GM12801 (cell line): ENCODE results near the gene UFSP1.

ENCODE experiments used
- TF ChIP-seq, protein P1 (sequence below): IDR thresholded peaks from one replicate; pipeline ENCODE4 v1.5.1; 2011; ENCODE audit warnings: control low read depth; ENCODE audit not compliant: insufficient read length; ENCODE audit errors: extremely low read depth

Gene UFSP1

DNA sequence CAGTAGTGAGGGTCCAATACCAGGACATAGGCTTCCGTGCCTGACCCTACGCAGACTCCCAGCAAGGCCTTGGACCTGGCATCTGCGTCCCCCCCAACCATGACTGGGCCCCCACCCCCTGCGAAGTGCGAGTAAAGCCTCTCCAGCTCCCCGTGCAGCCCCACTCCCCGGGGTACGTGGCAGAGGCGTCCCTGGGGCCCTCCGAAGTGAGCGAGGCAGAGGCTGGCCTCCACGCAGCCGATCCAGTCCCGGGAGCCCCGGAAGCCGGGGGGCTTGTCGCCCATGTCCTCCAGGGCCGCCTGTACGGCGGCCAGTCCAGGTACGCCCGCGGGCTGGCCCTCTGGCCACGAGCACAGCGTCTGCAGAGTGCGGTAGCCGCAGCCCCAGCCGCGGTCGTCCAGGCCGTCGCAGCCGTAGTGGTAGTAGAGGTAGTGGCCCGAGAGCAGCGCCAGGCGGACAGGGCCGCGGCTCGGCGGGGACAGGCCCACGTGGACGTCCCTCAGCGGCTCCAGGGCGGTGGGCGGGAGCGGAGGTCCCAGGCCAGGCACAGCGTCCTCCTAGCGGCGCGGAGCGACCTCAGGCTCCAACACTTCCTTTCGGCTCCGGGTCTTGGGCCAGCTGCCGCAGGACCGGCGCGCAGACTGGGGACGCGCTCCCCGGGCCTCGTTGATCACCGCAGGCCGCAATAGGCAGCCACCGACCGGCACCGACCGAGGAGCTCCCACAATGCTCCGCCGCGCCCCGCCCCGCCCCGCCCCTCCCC, at the start of gene UFSP1:
TSS of gene UFSP1 (minus strand) at position 728 of the 763 bp plus-strand sequence. CDS start at position 284, 444 bp downstream.
- TF ChIP-seq, protein P1, sequence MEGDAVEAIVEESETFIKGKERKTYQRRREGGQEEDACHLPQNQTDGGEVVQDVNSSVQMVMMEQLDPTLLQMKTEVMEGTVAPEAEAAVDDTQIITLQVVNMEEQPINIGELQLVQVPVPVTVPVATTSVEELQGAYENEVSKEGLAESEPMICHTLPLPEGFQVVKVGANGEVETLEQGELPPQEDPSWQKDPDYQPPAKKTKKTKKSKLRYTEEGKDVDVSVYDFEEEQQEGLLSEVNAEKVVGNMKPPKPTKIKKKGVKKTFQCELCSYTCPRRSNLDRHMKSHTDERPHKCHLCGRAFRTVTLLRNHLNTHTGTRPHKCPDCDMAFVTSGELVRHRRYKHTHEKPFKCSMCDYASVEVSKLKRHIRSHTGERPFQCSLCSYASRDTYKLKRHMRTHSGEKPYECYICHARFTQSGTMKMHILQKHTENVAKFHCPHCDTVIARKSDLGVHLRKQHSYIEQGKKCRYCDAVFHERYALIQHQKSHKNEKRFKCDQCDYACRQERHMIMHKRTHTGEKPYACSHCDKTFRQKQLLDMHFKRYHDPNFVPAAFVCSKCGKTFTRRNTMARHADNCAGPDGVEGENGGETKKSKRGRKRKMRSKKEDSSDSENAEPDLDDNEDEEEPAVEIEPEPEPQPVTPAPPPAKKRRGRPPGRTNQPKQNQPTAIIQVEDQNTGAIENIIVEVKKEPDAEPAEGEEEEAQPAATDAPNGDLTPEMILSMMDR = no peak

DNA sequence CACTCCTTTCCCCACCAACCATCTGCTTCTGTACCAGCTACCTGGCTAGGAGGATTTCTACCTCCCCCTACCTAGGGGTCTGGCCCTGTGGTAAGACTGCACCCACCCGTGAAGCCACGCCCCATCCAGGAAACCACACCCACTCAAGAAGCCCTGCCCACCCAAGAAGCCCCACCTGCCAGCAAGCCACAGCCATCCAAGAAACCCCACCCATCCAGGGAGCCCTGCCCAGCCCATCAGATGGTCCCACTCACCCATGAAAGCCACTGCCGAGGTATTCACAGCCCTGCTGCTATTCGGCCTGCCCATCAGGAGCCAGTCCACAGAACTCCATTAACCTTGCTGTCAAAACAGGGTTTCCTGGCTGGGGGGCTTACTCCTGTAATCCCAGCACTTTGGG, 44.2 kb upstream of the UFSP1 start:
- TF ChIP-seq, protein P1 = no peak

DNA sequence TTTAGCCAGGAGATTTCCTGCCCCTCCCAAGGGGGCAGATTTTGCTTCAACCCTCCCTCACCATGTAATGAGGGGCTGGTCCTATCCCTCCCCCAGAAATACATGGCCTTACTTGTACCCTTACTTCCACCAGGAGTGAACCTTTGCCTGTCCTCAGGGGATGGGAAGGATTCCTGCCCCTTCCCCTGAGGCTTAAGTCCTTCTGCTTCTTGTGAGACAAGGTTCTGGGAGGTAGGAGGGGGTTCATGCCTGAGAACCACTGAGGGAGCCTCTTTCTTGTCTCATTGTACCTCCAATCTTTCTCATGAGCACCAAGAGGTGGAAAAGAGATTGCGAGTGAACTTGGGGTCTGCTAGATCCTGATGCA, 40.3 kb upstream of the UFSP1 start:
- TF ChIP-seq, protein P1 = no peak

DNA sequence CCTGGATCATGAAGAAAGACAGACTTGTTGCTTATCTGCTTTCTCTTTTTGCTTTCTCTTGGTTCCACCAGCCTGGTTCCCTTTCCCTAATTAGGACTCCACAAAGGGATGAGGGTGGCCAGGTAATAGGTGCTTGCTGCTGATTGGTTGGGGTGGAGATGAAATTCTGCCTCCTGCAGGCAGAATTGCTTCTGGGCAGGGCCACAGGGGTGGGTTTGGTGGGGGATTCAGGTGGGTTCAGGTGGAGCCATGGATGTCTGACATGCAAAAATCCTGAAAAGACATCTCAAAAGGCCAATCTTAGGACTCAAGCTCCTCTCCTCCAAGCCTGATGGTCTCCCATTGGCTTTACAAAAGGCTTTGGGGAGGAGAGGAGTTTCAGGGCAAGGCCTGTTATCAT, 31.5 kb upstream of the UFSP1 start:
- TF ChIP-seq, protein P1 = no peak

DNA sequence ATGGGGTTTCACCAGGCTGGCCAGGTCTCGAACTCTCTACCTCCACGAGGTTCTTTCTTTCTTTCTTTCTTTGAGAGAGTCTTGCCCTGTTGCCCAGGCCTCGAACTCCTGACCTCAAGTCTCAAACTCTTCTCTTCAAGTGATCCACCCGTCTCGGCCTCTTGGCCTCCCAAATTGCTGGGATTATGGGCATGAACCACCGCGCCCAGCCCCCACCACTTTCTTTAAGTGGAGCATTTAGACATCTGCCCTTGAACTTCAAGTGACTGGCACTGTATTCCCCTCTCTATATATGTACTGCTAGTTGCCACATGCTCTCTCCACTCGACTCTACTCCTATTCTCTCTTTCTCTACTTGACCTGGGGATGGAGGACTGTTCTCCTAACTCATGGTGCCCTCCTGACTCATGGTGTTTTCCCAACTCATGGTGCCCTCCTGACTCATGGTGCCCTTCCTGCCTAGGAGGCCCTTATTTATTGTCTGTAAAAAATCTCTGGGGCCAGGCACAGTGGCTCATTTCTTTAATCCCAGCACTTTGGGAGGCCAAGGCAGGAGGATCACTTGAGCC, 25.4 kb upstream of the UFSP1 start:
- TF ChIP-seq, protein P1 = no peak

DNA sequence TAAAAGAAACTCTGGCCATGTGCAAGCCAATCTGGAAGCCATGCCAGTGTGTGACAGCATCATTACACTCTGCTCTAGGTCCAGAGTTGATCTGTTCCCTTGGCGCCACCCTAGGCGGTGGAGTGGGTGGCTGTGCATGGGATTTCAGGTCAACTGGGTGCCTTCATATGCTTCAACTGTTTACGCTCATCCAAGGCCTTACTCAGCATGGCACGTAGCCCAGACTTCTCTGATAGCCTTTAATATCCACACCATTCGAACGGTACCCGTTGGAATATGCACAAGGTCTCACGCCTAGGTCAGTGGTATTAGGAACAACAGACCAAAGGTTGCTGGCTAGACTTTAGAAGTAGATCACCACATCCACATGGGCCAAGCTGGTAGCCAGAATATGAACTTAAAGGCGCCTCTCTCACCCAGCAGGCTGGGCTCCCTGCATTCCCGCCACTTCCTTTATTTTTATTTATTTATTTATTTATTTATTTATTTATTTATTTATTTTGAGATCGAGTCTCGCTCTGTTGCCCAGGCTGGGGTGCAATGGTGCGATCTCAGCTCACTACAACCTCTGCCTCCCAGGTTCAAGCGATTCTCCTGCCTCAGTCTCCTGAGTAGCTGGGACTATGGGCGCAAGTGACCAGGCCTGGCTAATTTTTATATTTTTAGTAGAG, 24.8 kb upstream of the UFSP1 start:
- TF ChIP-seq, protein P1 = no peak

DNA sequence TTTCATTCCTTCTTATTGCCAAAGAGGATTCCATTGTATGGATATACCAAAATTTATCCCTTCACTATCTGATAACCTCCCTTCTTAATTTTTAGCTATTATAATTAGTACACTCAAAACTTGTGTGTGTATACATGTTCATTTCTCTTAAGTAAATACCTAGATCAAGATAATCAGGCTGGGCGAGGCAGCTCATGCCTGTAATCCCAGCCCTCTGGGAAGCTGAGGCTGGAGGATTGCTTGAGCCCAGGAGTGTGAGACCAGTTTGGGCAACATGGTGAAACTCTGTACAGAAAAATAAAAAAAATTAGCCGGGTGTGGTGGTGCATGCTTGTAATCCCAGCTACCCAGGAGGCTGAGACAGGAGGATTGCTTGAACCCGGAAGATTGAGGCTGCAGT, 22.0 kb upstream of the UFSP1 start:
- TF ChIP-seq, protein P1 = no peak
